Neural crest cell (in vitro differentiated cells): ENCODE data around the gene TRMO. TPM values are rescaled to one million over a fixed set of nuclear protein-coding genes. Genes with fewer than 3 reads are reported as not detected.

Source experiments
- DNase-seq: peaks from one replicate; pipeline ENCODE4 v3.0.0; 2021; ENCODE audit warnings: low read depth, mixed read lengths, low spot score
- H3K27ac Mint-ChIP-seq: one replicate; pipeline ENCODE4 v1.8.0; 2021; ENCODE audit warnings: mild to moderate bottlenecking, mixed read lengths; ENCODE audit not compliant: unreplicated experiment
- H3K27me3 Mint-ChIP-seq: 2 replicates; pipeline ENCODE4 v1.8.0; 2021; ENCODE audit warnings: low read depth, mild to moderate bottlenecking, mixed read lengths
- H3K36me3 Mint-ChIP-seq: 2 replicates; pipeline ENCODE4 v1.8.0; 2021; ENCODE audit warnings: low read depth, mild to moderate bottlenecking, mixed read lengths
- H3K4me1 Mint-ChIP-seq: 2 replicates; pipeline ENCODE4 v1.8.0; 2021; ENCODE audit warnings: mixed read lengths
- H3K4me3 Mint-ChIP-seq: one replicate; pipeline ENCODE4 v1.8.0; 2021; ENCODE audit warnings: mild to moderate bottlenecking, mixed read lengths
- H3K9me3 Mint-ChIP-seq: 2 replicates; pipeline ENCODE4 v1.8.0; 2021; ENCODE audit warnings: mixed read lengths
- CTCF ChIP-seq: fragments of 200-600 bp; sonication (generic); conservative IDR thresholded peaks from 2 replicates; pipeline ENCODE4 v1.5.0; 2021; ENCODE audit warnings: antibody characterized with exemption, mild to moderate bottlenecking
- total RNA-seq: library from RNA; stranded (reverse); gene quantifications from 2 replicates; pipeline ENCODE4 v1.2.1, GENCODE V29; 2021

The TRMO gene
- total RNA-seq, 1 donor from 2014 or later: 11.4 TPM

GRCh38 chr9:97936998-97937397, 14.7 kb upstream of the TRMO start:
- no peaks in the 10 kb centered on the region for H3K4me1 Mint-ChIP-seq

GRCh38 chr9:97935276-97935675, 13.0 kb upstream of the TRMO start:
- Mint-ChIP-seq H3K27me3 (peaks cover 99% of the 10 kb centered on the region), H3K4me1 (no peaks in the 10 kb centered on the region), H3K36me3 (no peaks in the 10 kb centered on the region), H3K27ac (no peak overlapping the region), H3K9me3 (no peaks in the 10 kb centered on the region), H3K4me3 (no peak overlapping the region)
- no peak for DNase-seq
- no peak for TF ChIP-seq CTCF

More at GRCh38 chr9:97936998-97937397, 14.7 kb upstream of the TRMO start:
- Mint-ChIP-seq H3K27me3 (peaks cover 97% of the 10 kb centered on the region), H3K27ac (no peak overlapping the region), H3K36me3 (no peaks in the 10 kb centered on the region), H3K9me3 (no peaks in the 10 kb centered on the region), H3K4me3 (no peak overlapping the region)
- no peak for TF ChIP-seq CTCF
- DNase-seq: no peak

GRCh38 chr9:97934321-97935115, 12.2 kb upstream of the TRMO start:
- no peak for TF ChIP-seq CTCF
- H3K9me3 Mint-ChIP-seq: no peaks in the 10 kb centered on the region
- no peak overlapping the region for H3K27ac Mint-ChIP-seq
- no peaks in the 10 kb centered on the region for H3K4me1 Mint-ChIP-seq
- H3K36me3 Mint-ChIP-seq: no peaks in the 10 kb centered on the region
- peaks cover 99% of the 10 kb centered on the region for H3K27me3 Mint-ChIP-seq
- no peak for DNase-seq
- H3K4me3 Mint-ChIP-seq: no peak overlapping the region

DNA sequence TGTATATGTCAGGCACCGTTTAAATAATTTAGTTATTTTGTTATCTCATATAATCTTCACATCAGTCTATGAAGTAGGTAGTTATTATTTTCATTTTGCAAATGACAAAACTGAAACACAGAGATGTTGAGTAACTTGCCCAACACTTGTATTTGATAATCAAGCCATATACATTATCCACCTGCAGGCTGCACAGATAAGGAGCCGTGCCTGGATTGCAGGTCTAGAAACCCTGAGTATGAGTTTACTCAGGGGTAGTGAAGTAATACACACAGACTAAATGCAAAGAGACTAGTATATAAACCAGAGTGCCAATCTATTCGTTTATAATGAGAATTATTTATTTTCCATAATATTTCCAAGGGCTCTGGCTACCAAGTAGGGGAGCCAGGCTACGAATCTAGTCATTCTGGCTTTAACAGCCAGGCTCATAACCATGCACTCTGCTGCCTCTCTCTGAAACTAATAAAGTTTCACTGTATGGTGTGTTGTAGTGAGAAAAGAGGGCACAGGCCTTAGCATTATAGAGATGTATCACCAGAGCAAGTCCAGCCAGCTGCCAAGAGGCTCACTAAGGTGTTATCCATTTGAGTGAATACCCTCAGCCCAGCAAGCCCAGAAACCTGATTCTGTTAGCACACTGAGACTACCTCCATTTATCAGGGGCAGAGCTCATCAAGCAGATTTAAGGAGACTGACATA, 11.1 kb upstream of the TRMO start:
- no peaks in the 10 kb centered on the region for H3K9me3 Mint-ChIP-seq
- no peak overlapping the region for H3K27ac Mint-ChIP-seq
- no peaks in the 10 kb centered on the region for H3K36me3 Mint-ChIP-seq
- DNase-seq: no peak
- no peaks in the 10 kb centered on the region for H3K4me1 Mint-ChIP-seq
- no peak for TF ChIP-seq CTCF
- peaks cover 99% of the 10 kb centered on the region for H3K27me3 Mint-ChIP-seq
- H3K4me3 Mint-ChIP-seq: no peak overlapping the region

DNA sequence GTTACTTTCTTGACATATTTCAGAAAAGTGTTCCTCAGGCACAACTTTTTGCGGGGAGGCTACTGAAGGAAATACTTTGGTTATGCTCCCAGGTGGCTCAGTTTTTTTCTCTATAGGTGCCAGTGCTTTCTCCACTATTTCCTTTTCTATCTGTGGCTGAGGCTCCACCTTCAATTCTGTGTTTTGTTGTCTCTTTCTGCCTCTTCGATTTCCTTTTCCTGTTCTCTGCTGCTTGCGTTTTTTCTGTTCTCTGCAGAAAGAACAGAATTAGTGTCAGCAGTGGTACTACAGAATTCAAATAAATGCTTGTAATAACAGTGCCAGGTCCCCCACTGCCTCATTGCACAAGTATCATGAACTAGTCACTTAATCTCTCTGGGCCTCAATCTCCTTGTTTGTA, 8.7 kb upstream of the TRMO start:
- Mint-ChIP-seq H3K9me3 (no peaks in the 10 kb centered on the region), H3K36me3 (no peaks in the 10 kb centered on the region), H3K27ac (no peak overlapping the region), H3K27me3 (peaks cover 95% of the 10 kb centered on the region), H3K4me1 (no peaks in the 10 kb centered on the region), H3K4me3 (no peak overlapping the region)
- TF ChIP-seq CTCF: no peak
- no peak for DNase-seq
